Stromal cell of bone marrow (primary cell): ENCODE data around the gene ENG.
"Not testable (repeated sequence)": the region's sequence is repeated elsewhere in the genome, so short reads cannot be mapped to it uniquely, and the experiment has no call there.

Experiments
- DNase-seq: peaks from one replicate; pipeline ENCODE4 v3.0.0-alpha.2; 2012; ENCODE audit warnings: low read depth

ENG gene

GRCh38 chr9:127793093-127793708, 61.3 kb downstream of the ENG start:
- DNase-seq, result no peak

GRCh38 chr9:127792417-127793031, 61.9 kb downstream of the ENG start:
- DNase-seq, result no peak

GRCh38 chr9:127791085-127791484, 63.4 kb downstream of the ENG start:
- DNase-seq, result no peak

GRCh38 chr9:127790094-127790855, 64.2 kb downstream of the ENG start:
- no peak for DNase-seq

GRCh38 chr9:127789179-127789578, 65.3 kb downstream of the ENG start:
- DNase-seq, result no peak

GRCh38 chr9:127788337-127789011, 66.0 kb downstream of the ENG start:
- DNase-seq, result no peak

GRCh38 chr9:127786773-127787104, 67.7 kb downstream of the ENG start:
- DNase-seq, result no peak

- DNase-seq, result peak; percentile 78
Observed at GRCh38 chr9:127785933-127786772, 68.3 kb downstream of the ENG start, which contains the start of gene CDK9. TSS of gene CDK9 (plus strand) at chr9:127786034. CDS start at chr9:127786149, 115 bp downstream.

- DNase-seq, result peak; percentile 54
Observed at GRCh38 chr9:127785023-127785932, 69.2 kb downstream of the ENG start.

GRCh38 chr9:127783111-127784008, 71.1 kb downstream of the ENG start:
- DNase-seq, result no peak

GRCh38 chr9:127781806-127782205, 72.7 kb downstream of the ENG start:
- no peak for DNase-seq

- not testable (repeated sequence) for DNase-seq
Observed at GRCh38 chr9:127780909-127781308, 73.5 kb downstream of the ENG start.

- DNase-seq, result no peak
Observed at GRCh38 chr9:127780126-127780885, 74.2 kb downstream of the ENG start.

GRCh38 chr9:127779136-127779981, 75.1 kb downstream of the ENG start:
- no peak for DNase-seq

- no peak for DNase-seq
Observed at GRCh38 chr9:127778280-127779135, 76.0 kb downstream of the ENG start, which contains the start of gene SH2D3C. TSS of gene SH2D3C (minus strand) at chr9:127778666. CDS start at chr9:127778627, 39 bp downstream.

- DNase-seq, result no peak
Observed at GRCh38 chr9:127777368-127777980, 77.0 kb downstream of the ENG start.
